22Rv1 (cell line): ENCODE results near the gene ATF6.

Source experiments
- ZFX ChIP-seq: fragments of 450-650 bp; IDR thresholded peaks from 2 replicates; pipeline ENCODE4 v1.6.1; 2017; ENCODE audit warnings: antibody characterized with exemption, borderline replicate concordance
- TF ChIP-seq, protein P1 (sequence below): fragments of 450-650 bp; IDR thresholded peaks from 2 replicates; pipeline ENCODE4 v1.5.1; 2017; ENCODE audit warnings: mild to moderate bottlenecking

DNA sequence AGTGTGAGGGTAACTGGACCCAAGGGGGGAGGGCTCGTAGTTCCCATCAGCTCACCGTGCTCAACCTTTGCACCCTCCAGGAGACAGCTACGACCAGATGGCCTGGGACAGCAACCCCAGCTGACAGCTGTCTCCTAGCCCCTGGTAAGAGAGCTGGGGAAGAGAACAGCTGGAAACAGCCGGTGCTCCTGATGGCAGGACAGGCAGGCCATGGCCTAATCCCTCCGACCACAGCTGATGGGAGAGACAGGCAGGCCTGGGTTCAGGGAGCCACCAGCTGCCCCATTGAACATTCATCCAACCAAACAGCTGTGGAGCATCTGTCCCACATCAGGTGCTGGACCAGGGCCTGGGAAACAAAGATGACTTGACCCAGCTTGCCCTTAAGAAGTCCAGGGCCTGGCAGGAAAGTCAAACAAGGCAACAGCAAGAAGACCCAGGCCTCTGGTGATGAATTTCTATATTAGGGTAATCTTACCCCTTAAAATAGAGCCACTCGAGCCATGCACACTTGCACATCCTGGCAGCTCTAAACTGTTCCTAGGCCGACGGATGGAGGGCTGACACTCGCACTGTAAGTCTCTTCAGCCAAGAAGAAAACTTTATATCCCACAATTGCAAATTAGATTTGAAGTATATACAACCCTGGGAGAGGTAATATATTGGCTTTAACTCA lies 245.4 kb downstream of the ATF6 start:
- TF ChIP-seq, protein P1, sequence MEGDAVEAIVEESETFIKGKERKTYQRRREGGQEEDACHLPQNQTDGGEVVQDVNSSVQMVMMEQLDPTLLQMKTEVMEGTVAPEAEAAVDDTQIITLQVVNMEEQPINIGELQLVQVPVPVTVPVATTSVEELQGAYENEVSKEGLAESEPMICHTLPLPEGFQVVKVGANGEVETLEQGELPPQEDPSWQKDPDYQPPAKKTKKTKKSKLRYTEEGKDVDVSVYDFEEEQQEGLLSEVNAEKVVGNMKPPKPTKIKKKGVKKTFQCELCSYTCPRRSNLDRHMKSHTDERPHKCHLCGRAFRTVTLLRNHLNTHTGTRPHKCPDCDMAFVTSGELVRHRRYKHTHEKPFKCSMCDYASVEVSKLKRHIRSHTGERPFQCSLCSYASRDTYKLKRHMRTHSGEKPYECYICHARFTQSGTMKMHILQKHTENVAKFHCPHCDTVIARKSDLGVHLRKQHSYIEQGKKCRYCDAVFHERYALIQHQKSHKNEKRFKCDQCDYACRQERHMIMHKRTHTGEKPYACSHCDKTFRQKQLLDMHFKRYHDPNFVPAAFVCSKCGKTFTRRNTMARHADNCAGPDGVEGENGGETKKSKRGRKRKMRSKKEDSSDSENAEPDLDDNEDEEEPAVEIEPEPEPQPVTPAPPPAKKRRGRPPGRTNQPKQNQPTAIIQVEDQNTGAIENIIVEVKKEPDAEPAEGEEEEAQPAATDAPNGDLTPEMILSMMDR, result no peak
- TF ChIP-seq ZFX, result no peak
